Mesenchymal stem cell (in vitro differentiated cells and primary cell): Measurements from ENCODE around the gene ARL15.

Experiments
- DNase-seq: peaks from one replicate; pipeline ENCODE4 v3.0.0-alpha.2; 2013
- H2AFZ ChIP-seq: one replicate; pipeline ENCODE4 v1.6.1; 2013; ENCODE audit warnings: low read depth, mild to moderate bottlenecking, control low read depth, inconsistent platforms, low read length, moderate library complexity
- H2AK5ac ChIP-seq: 2 replicates; pipeline ENCODE4 v1.6.1; 2013; ENCODE audit warnings: low read length, moderate library complexity, mild to moderate bottlenecking, inconsistent platforms; ENCODE audit not compliant: severe bottlenecking
- H2BK120ac ChIP-seq: one replicate; pipeline ENCODE4 v1.6.1; 2013; ENCODE audit warnings: low read depth, mild to moderate bottlenecking, inconsistent platforms, low read length, moderate library complexity
- H2BK12ac ChIP-seq, 2 experiments: one replicate each; pipeline ENCODE4 v1.6.1; 2013; ENCODE audit warnings: inconsistent platforms in 2 of 2, low read length in 2 of 2, mild to moderate bottlenecking in 2 of 2, moderate library complexity in 2 of 2, control low read depth in 1 of 2
- H2BK15ac ChIP-seq: one replicate; pipeline ENCODE4 v1.6.1; 2013; ENCODE audit warnings: mild to moderate bottlenecking, low read depth, inconsistent platforms; ENCODE audit not compliant: poor library complexity, severe bottlenecking
- H2BK5ac ChIP-seq: 2 replicates; pipeline ENCODE4 v1.6.1; 2013; ENCODE audit warnings: low read depth, mild to moderate bottlenecking, low read length, control low read depth, inconsistent platforms; ENCODE audit not compliant: poor library complexity, severe bottlenecking
- H3K14ac ChIP-seq, 2 experiments: one replicate each; pipeline ENCODE4 v1.6.1; 2013; ENCODE audit warnings: inconsistent platforms in 2 of 2, low read length in 2 of 2, control low read depth in 1 of 2, mild to moderate bottlenecking in 1 of 2, moderate library complexity in 1 of 2
- H3K18ac ChIP-seq, 2 experiments: one replicate each; pipeline ENCODE4 v1.6.1; 2013; ENCODE audit warnings: inconsistent platforms in 2 of 2, low read length in 2 of 2, control low read depth in 1 of 2, low read depth in 1 of 2, mild to moderate bottlenecking in 1 of 2
- H3K23ac ChIP-seq, 2 experiments: one replicate each; pipeline ENCODE4 v1.6.1; 2013; ENCODE audit warnings: inconsistent platforms in 2 of 2, low read length in 2 of 2, mild to moderate bottlenecking in 2 of 2, moderate library complexity in 2 of 2, control low read depth in 1 of 2
- H3K27ac ChIP-seq: 2 replicates; pipeline ENCODE4 v1.5.1; 2013; ENCODE audit warnings: mild to moderate bottlenecking, moderate library complexity, low read length, control low read depth, inconsistent platforms; ENCODE audit not compliant: poor library complexity, severe bottlenecking
- H3K27me3 ChIP-seq, 2 experiments: 2 replicates each; pipeline versions ENCODE4 v1.6.1 to v1.7.0; 2013; ENCODE audit warnings: low read length in 2 of 2, mild to moderate bottlenecking in 2 of 2, moderate library complexity in 2 of 2, control low read depth in 1 of 2, inconsistent platforms in 1 of 2; ENCODE audit not compliant: control insufficient read depth in 1 of 2, insufficient read depth in 1 of 2
- H3K36me3 ChIP-seq, 2 experiments: 2 replicates each; pipeline versions ENCODE4 v1.6.1 to v1.7.0; 2013; ENCODE audit warnings: low read length in 2 of 2, control low read depth in 1 of 2, inconsistent platforms in 1 of 2, low read depth in 1 of 2, mild to moderate bottlenecking in 1 of 2; ENCODE audit not compliant: insufficient read depth in 2 of 2, control insufficient read depth in 1 of 2
- H3K4ac ChIP-seq, 2 experiments: one replicate each; pipeline ENCODE4 v1.6.1; 2013; ENCODE audit warnings: inconsistent platforms in 2 of 2, low read length in 2 of 2, mild to moderate bottlenecking in 2 of 2, moderate library complexity in 2 of 2, control low read depth in 1 of 2, low read depth in 1 of 2
- H3K4me1 ChIP-seq: 2 replicates; pipeline ENCODE4 v1.6.1; 2013; ENCODE audit warnings: low read depth, low read length, control low read depth; ENCODE audit not compliant: control insufficient read depth, insufficient read depth
- H3K4me2 ChIP-seq: 2 replicates; pipeline ENCODE4 v1.6.1; 2013; ENCODE audit warnings: low read length, mild to moderate bottlenecking, inconsistent platforms; ENCODE audit not compliant: poor library complexity, severe bottlenecking
- H3K4me3 ChIP-seq, 2 experiments: 2 replicates each; pipeline versions ENCODE4 v1.5.1 to v1.7.0; 2013; ENCODE audit warnings: low read length in 2 of 2, mild to moderate bottlenecking in 2 of 2, control low read depth in 1 of 2, low read depth in 1 of 2; ENCODE audit not compliant: insufficient read depth in 1 of 2
- H3K79me1 ChIP-seq: replicated peaks from 2 replicates; pipeline ENCODE4 v1.6.1; 2013; ENCODE audit warnings: mild to moderate bottlenecking, control low read depth, low read length, inconsistent platforms; ENCODE audit not compliant: poor library complexity, severe bottlenecking
- H3K9ac ChIP-seq: 2 replicates; pipeline ENCODE4 v1.7.0; 2013; ENCODE audit warnings: mild to moderate bottlenecking, low read length, moderate library complexity
- H3K9me3 ChIP-seq: 2 replicates; pipeline ENCODE4 v1.7.0; 2013; ENCODE audit warnings: mild to moderate bottlenecking, low read length; ENCODE audit not compliant: control insufficient read depth
- H4K8ac ChIP-seq: one replicate; pipeline ENCODE4 v1.6.1; 2013; ENCODE audit warnings: inconsistent platforms, mild to moderate bottlenecking, low read length, moderate library complexity
- H4K91ac ChIP-seq: one replicate; pipeline ENCODE4 v1.6.1; 2013; ENCODE audit warnings: mild to moderate bottlenecking, low read length, inconsistent platforms
- WGBS: methylation state at CpG from one replicate; pipeline ENCODE4 v1.1.7; 2013; ENCODE audit warnings: mixed read lengths; 5-methylcytosine and 5-hydroxymethylcytosine counted together

The ARL15 gene

DNA sequence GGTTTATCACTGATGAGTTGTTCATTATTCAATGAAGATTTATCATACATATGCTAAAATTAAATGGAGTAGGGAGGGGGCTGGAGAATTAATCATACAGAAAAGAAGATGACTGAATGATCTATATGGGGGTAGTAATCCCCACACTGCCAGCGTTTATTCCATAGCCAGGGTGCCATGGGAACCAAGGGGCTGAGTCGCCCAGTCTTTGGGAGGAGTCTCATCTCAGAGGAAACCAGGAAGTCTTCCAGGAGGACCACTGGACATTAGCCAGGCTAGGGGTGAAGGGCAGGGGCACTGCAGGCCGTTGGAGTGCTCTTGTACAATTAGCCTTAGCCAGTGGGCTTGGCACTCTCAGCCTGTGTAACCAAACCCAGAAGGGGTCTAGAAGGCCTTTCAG, 226.5 kb downstream of the ARL15 start:
- H3K27ac ChIP-seq = no peak overlapping the region
- H4K91ac ChIP-seq = peak overlapping the region; percentile 61
- peak overlapping the region; percentile 99 for H2AK5ac ChIP-seq
- H2BK120ac ChIP-seq = no peak overlapping the region
- H3K27me3 ChIP-seq = no peaks in the 10 kb centered on the region
- peak overlapping the region in 1 of 2 experiments; percentile 42 for H2BK12ac ChIP-seq
- H3K4me3 ChIP-seq = no peak overlapping the region
- peaks cover 7% of the 10 kb centered on the region for H3K4me1 ChIP-seq
- H3K4me2 ChIP-seq = no peak overlapping the region
- H3K23ac ChIP-seq = no peak overlapping the region
- no peak overlapping the region for H2AFZ ChIP-seq
- DNase-seq = no peak
- H3K79me1 ChIP-seq = peaks cover 4% of the 10 kb centered on the region
- no peaks in the 10 kb centered on the region for H3K36me3 ChIP-seq
- peak overlapping the region in 1 of 2 experiments; percentile 24 for H3K4ac ChIP-seq
- H4K8ac ChIP-seq = no peak overlapping the region
- H3K9ac ChIP-seq = no peak overlapping the region
- no peak overlapping the region for H2BK15ac ChIP-seq
- no peaks in the 10 kb centered on the region for H3K9me3 ChIP-seq
- WGBS = 62% methylated on average over 3 of the region's 3 CpGs
- no peak overlapping the region for H3K14ac ChIP-seq
- H3K18ac ChIP-seq = peak overlapping the region; percentile 62 to 72
- no peak overlapping the region for H2BK5ac ChIP-seq

DNA sequence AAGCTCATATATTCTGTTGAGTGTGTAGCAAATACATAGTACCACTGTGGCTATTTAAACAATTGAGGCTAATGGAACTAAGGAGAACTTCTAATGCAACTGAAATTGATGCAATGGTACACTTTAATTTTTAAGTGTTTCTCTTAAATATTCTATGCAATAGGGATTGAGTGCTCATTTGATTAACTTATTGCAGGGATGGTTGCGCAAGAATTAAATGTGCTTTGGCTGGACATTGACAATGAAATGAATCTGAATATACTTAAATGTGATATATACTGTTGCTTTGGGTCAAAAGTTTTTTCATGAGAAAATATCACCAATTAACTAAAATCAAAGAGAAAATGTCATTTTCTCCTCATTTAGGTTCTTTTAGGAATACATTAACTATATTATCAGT, 227.1 kb downstream of the ARL15 start:
- H3K18ac ChIP-seq = no peak overlapping the region
- H2BK120ac ChIP-seq = no peak overlapping the region
- no peaks in the 10 kb centered on the region for H3K27me3 ChIP-seq
- no peaks in the 10 kb centered on the region for H3K36me3 ChIP-seq
- H2BK12ac ChIP-seq = no peak overlapping the region
- peaks cover 4% of the 10 kb centered on the region for H3K79me1 ChIP-seq
- H3K23ac ChIP-seq = no peak overlapping the region
- H4K8ac ChIP-seq = no peak overlapping the region
- DNase-seq = no peak
- H4K91ac ChIP-seq = no peak overlapping the region
- no peak overlapping the region for H3K9ac ChIP-seq
- H2AK5ac ChIP-seq = no peak overlapping the region
- H3K4ac ChIP-seq = no peak overlapping the region
- H3K4me1 ChIP-seq = peaks cover 7% of the 10 kb centered on the region
- no peak overlapping the region for H3K4me3 ChIP-seq
- H3K27ac ChIP-seq = no peak overlapping the region
- no peak overlapping the region for H3K14ac ChIP-seq
- no peak overlapping the region for H2BK15ac ChIP-seq
- H3K9me3 ChIP-seq = no peaks in the 10 kb centered on the region
- no peak overlapping the region for H2BK5ac ChIP-seq
- no peak overlapping the region for H2AFZ ChIP-seq
- WGBS = 100% methylated on average over 1 of the region's 1 CpG
- no peak overlapping the region for H3K4me2 ChIP-seq

- Histone ChIP-seq H2BK15ac (no peak overlapping the region), H3K4me1 (peaks cover 7% of the 10 kb centered on the region), H4K91ac (no peak overlapping the region), H3K4me3 (no peak overlapping the region), H4K8ac (no peak overlapping the region), H2AFZ (no peak overlapping the region), H3K27me3 (no peaks in the 10 kb centered on the region), H3K14ac (no peak overlapping the region), H3K9me3 (no peaks in the 10 kb centered on the region), H2BK120ac (no peak overlapping the region), H3K4me2 (no peak overlapping the region), H3K9ac (no peak overlapping the region), H2BK12ac (no peak overlapping the region), H3K18ac (no peak overlapping the region), H2AK5ac (no peak overlapping the region), H3K4ac (no peak overlapping the region), H2BK5ac (no peak overlapping the region), H3K79me1 (peaks cover 4% of the 10 kb centered on the region), H3K23ac (no peak overlapping the region), H3K36me3 (no peaks in the 10 kb centered on the region), H3K27ac (no peak overlapping the region)
- DNase-seq = no peak
- WGBS = 100% methylated on average over 1 of the region's 1 CpG
Measured at GRCh38 chr5:54081415-54081814, 229.0 kb downstream of the ARL15 start.

DNA sequence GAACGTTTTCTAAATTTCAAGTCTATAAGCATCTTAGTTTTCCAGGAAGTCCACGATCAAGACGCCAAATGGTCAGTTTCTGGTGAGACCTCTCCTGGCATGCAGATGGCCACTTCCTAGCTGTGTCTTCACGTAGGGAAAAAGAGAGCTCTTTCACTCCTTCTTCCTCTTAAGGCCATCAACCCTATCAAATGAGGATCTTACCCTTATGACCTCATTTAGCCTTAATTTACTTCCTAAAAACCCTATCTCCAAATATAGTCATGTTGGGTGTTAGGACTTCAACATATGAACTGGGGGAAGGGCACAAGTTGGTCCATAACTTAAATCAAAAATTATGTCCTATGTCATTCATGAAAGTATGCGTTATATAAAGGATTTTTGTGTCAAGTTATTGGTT, 229.5 kb downstream of the ARL15 start:
- Histone ChIP-seq H3K14ac (no peak overlapping the region), H3K23ac (no peak overlapping the region), H2BK120ac (no peak overlapping the region), H2BK12ac (no peak overlapping the region), H4K8ac (no peak overlapping the region), H2AFZ (no peak overlapping the region), H3K9me3 (no peaks in the 10 kb centered on the region), H2BK15ac (no peak overlapping the region), H3K27ac (no peak overlapping the region), H3K9ac (no peak overlapping the region), H3K4ac (no peak overlapping the region), H4K91ac (no peak overlapping the region), H2AK5ac (no peak overlapping the region), H3K79me1 (peaks cover 4% of the 10 kb centered on the region), H3K36me3 (no peaks in the 10 kb centered on the region), H3K27me3 (no peaks in the 10 kb centered on the region), H3K4me1 (peaks cover 7% of the 10 kb centered on the region), H3K4me2 (no peak overlapping the region), H2BK5ac (no peak overlapping the region), H3K4me3 (no peak overlapping the region), H3K18ac (no peak overlapping the region)
- 98% methylated on average over 4 of the region's 5 CpGs for WGBS
- no peak for DNase-seq
